HG02970 (cell line): ENCODE results near the gene CATSPER3.
"Not testable (repeated sequence)": the region's sequence is repeated elsewhere in the genome, so short reads cannot be mapped to it uniquely, and the experiment has no call there.

Experiments
- ATAC-seq: cut with Tn5 transposase; IDR thresholded peaks from one replicate; pipeline ENCODE4 v1.9.1; 2021; ENCODE audit warnings: mild to moderate bottlenecking, moderate library complexity, moderate number of reproducible peaks; ENCODE audit not compliant: unreplicated experiment, low FRiP score

Gene CATSPER3

GRCh38 chr5:134969166-134969565 is 1.5 kb downstream of the CATSPER3 start:
- no peak for ATAC-seq

- no peak for ATAC-seq
Observed at GRCh38 chr5:134975078-134975715, 7.5 kb downstream of the CATSPER3 start.

GRCh38 chr5:134975843-134976242 is 8.1 kb downstream of the CATSPER3 start:
- ATAC-seq: no peak

GRCh38 chr5:134976841-134977240 is 9.1 kb downstream of the CATSPER3 start:
- ATAC-seq: no peak

GRCh38 chr5:134979416-134979815 is 11.7 kb downstream of the CATSPER3 start:
- no peak for ATAC-seq

GRCh38 chr5:134982230-134982629 is 14.5 kb downstream of the CATSPER3 start:
- no peak for ATAC-seq

GRCh38 chr5:134989266-134989830 is 21.6 kb downstream of the CATSPER3 start:
- ATAC-seq: no peak

- not testable (repeated sequence) for ATAC-seq
Observed at GRCh38 chr5:134990183-134990582, 22.5 kb downstream of the CATSPER3 start.

- no peak for ATAC-seq
Observed at GRCh38 chr5:134992148-134992547, 24.4 kb downstream of the CATSPER3 start.

- no peak for ATAC-seq
Observed at GRCh38 chr5:134993161-134993560, 25.5 kb downstream of the CATSPER3 start.

GRCh38 chr5:134994560-134995156 is 27.0 kb downstream of the CATSPER3 start:
- ATAC-seq: no peak

GRCh38 chr5:134995850-134996402 is 28.2 kb downstream of the CATSPER3 start:
- no peak for ATAC-seq

GRCh38 chr5:134997015-134997414 is 29.3 kb downstream of the CATSPER3 start:
- ATAC-seq: no peak

GRCh38 chr5:134998068-134998467 is 30.4 kb downstream of the CATSPER3 start:
- ATAC-seq: not testable (repeated sequence)

- ATAC-seq: no peak
Observed at GRCh38 chr5:135004376-135004775, 36.7 kb downstream of the CATSPER3 start.

GRCh38 chr5:135005076-135005475 is 37.4 kb downstream of the CATSPER3 start:
- no peak for ATAC-seq

- no peak for ATAC-seq
Observed at GRCh38 chr5:135007305-135007704, 39.6 kb downstream of the CATSPER3 start.

GRCh38 chr5:135007749-135008363 is 40.1 kb downstream of the CATSPER3 start:
- ATAC-seq: no peak

GRCh38 chr5:135008556-135008955 is 40.8 kb downstream of the CATSPER3 start:
- no peak for ATAC-seq

- ATAC-seq: no peak
Observed at GRCh38 chr5:135008981-135009735, 41.5 kb downstream of the CATSPER3 start.
